K562 (cell line): ENCODE measurements around the gene NR6A1. TPM values are rescaled to one million over a fixed set of nuclear protein-coding genes. Genes with fewer than 3 reads are reported as not detected.

Experiments
- ESRRA ChIP-seq: fragments of 450-650 bp; IDR thresholded peaks from 2 replicates; pipeline ENCODE4 v1.6.1; 2014; ENCODE audit warnings: low read depth, mild to moderate bottlenecking, moderate library complexity, borderline replicate concordance
- FOXP4 ChIP-seq: sonication (generic); formaldehyde crosslinking; IDR thresholded peaks from 2 replicates; pipeline ENCODE4 v1.8.0; 2022; ENCODE audit warnings: mild to moderate bottlenecking, missing genetic modification reagents, borderline replicate concordance
- KHSRP ChIP-seq: fragments of 450-650 bp; IDR thresholded peaks from 2 replicates; pipeline ENCODE4 v1.6.1; 2017
- MBD1 ChIP-seq: fragments of 250-450 bp; sonication (Bioruptor Pico); IDR thresholded peaks from 2 replicates; pipeline ENCODE4 v1.8.0; 2022; ENCODE audit warnings: inconsistent platforms
- PHB ChIP-seq: fragments of 250-450 bp; sonication (Bioruptor Pico); IDR thresholded peaks from 2 replicates; pipeline ENCODE4 v1.5.0; 2021
- TEAD1 ChIP-seq, 2 experiments: fragments of 450-650 bp in 1 of 2; sonication (generic) in 1 of 2; formaldehyde crosslinking; IDR thresholded peaks; 2 replicates each; pipeline versions ENCODE4 v1.4.0 to v1.8.0; 2020 to 2022; ENCODE audit warnings: mild to moderate bottlenecking in 2 of 2, missing genetic modification reagents in 1 of 2
- ZNF707 ChIP-seq: fragments of 250-450 bp; sonication (Bioruptor Pico); conservative IDR thresholded peaks from 2 replicates; pipeline ENCODE4 v1.8.0; 2022; ENCODE audit warnings: inconsistent platforms, mild to moderate bottlenecking, moderate library complexity
- polyA plus RNA-seq, 8 experiments: library from polyadenylated mRNA; depleted of rRNA in 4 of 8; stranded (reverse) in 5 of 8; unstranded in 3 of 8; fragments of >200 nt; fragmentation: Nextera tagmentation in 2 of 8; fragmentation: Illumina TruSeq in 1 of 8; extraction: Ambion mirVana in 2 of 8; extraction: Trizol in 1 of 8; gene quantifications; 2 replicates each; pipeline versions ENCODE4 v1.2.1 to v1.2.3, GENCODE V29; 2011 to 2014; ENCODE audit warnings: inconsistent platforms in 1 of 8, missing spikeins in 1 of 8
- total RNA-seq, 7 experiments: library from RNA; depleted of rRNA in 6 of 7; stranded (reverse); fragments of >200 nt in 6 of 7; fragmentation: Illumina TruSeq in 2 of 7; extraction: Trizol in 2 of 7; gene quantifications; 2 replicates each; pipeline versions ENCODE4 v1.2.1 to v1.2.3, GENCODE V29; 2011 to 2021; ENCODE audit warnings: low replicate concordance in 1 of 7
- TF ChIP-seq, protein P1 (sequence below), 2 experiments: fragments of 450-650 bp; IDR thresholded peaks; 2 replicates each; pipeline ENCODE4 v1.6.1; 2018; ENCODE audit warnings: mild to moderate bottlenecking in 2 of 2, low read depth in 1 of 2; ENCODE audit not compliant: partially characterized antibody in 2 of 2

NR6A1 gene
- total and polyA plus RNA-seq, 9 of the 15 experiments (the other 6 are each of a cell fraction or from before 2014, with no cell fraction given), result 9.7 to 55.4 (median 28.3) TPM

- no peak for TF ChIP-seq MBD1
- no peak for TF ChIP-seq KHSRP
- TF ChIP-seq TEAD1 (CRISPR knock-in tag; IDR thresholded peaks at IDR 0.05), result no peak
- TF ChIP-seq FOXP4 (CRISPR knock-in tag), result no peak
- TF ChIP-seq ESRRA, result no peak
- no peak for TF ChIP-seq PHB
- TF ChIP-seq, protein P1, sequence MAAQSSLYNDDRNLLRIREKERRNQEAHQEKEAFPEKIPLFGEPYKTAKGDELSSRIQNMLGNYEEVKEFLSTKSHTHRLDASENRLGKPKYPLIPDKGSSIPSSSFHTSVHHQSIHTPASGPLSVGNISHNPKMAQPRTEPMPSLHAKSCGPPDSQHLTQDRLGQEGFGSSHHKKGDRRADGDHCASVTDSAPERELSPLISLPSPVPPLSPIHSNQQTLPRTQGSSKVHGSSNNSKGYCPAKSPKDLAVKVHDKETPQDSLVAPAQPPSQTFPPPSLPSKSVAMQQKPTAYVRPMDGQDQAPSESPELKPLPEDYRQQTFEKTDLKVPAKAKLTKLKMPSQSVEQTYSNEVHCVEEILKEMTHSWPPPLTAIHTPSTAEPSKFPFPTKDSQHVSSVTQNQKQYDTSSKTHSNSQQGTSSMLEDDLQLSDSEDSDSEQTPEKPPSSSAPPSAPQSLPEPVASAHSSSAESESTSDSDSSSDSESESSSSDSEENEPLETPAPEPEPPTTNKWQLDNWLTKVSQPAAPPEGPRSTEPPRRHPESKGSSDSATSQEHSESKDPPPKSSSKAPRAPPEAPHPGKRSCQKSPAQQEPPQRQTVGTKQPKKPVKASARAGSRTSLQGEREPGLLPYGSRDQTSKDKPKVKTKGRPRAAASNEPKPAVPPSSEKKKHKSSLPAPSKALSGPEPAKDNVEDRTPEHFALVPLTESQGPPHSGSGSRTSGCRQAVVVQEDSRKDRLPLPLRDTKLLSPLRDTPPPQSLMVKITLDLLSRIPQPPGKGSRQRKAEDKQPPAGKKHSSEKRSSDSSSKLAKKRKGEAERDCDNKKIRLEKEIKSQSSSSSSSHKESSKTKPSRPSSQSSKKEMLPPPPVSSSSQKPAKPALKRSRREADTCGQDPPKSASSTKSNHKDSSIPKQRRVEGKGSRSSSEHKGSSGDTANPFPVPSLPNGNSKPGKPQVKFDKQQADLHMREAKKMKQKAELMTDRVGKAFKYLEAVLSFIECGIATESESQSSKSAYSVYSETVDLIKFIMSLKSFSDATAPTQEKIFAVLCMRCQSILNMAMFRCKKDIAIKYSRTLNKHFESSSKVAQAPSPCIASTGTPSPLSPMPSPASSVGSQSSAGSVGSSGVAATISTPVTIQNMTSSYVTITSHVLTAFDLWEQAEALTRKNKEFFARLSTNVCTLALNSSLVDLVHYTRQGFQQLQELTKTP (IDR thresholded peaks at IDR 0.05; ENCODE audit: low read depth in 1 of 2, partially characterized antibody in 2 of 2), result no peak
- TF ChIP-seq ZNF707 (CRISPR knock-in tag), result no peak
Measured at GRCh38 chr9:124574534-124575375, 196.4 kb downstream of the NR6A1 start (continued).
